GM12878 (cell line): ENCODE measurements around the gene ZNF225. TPM values are rescaled to one million over a fixed set of nuclear protein-coding genes. Genes with fewer than 3 reads are reported as not detected.

Source experiments
- ATAC-seq: fragments of 200-7000 bp; cut with Tn5 transposase; 3 replicates; pipeline ENCODE4 v1.9.1; 2020; ENCODE audit warnings: mild to moderate bottlenecking, moderate library complexity
- BruUV-seq: library from RNA; stranded (reverse); fragments of 400-500 nt; replicated peaks from 2 replicates; lab custom pipeline; 2021; lab: Mats Ljungman, UMichigan
- CTCF ChIA-PET: fragments of 300-600 bp; sonication (Branson Sonifier 250); formaldehyde crosslinking; extraction: SDS; loops from one replicate; lab custom pipeline; 2021; ENCODE audit warnings: inconsistent platforms; lab: Yijun Ruan, JAX
- POLR2A ChIA-PET: fragments of 350-600 bp; formaldehyde crosslinking; extraction: SDS; loops from one replicate; lab custom pipeline; 2021; ENCODE audit warnings: inconsistent platforms; lab: Charles Lee
- RAD21 ChIA-PET: fragments of 300-600 bp; sonication (Branson Sonifier 250); formaldehyde crosslinking; loops from one replicate; lab custom pipeline; 2023; ENCODE audit warnings: antibody characterized with exemption; ENCODE audit not compliant: unreplicated experiment; lab: Charles Lee
- SMC1A ChIA-PET: fragments of 300-600 bp; sonication (Branson Sonifier 250); formaldehyde crosslinking; loops from one replicate; lab custom pipeline; 2023; ENCODE audit not compliant: unreplicated experiment, uncharacterized antibody; lab: Charles Lee
- DNase-seq: peaks from one replicate; pipeline ENCODE4 v3.0.0-alpha.2; 2011; ENCODE audit warnings: low read depth, low spot score
- FAIRE-seq: peaks from 3 replicates; lab custom pipeline; 2011; peaks lifted over from hg19 to GRCh38; lab: Jason Lieb, UNC
- H2AFZ ChIP-seq: 2 replicates; pipeline ENCODE4 v1.6.0; 2011; ENCODE audit warnings: low read depth, low read length, control low read depth; ENCODE audit not compliant: control insufficient read depth
- H3K27ac ChIP-seq: 2 replicates; pipeline ENCODE4 v1.5.1; 2011; ENCODE audit warnings: control low read depth; ENCODE audit not compliant: control insufficient read depth, insufficient read depth
- H3K27me3 ChIP-seq, 2 experiments: replicated peaks in 1 of 2; 2 replicates each; pipeline versions ENCODE4 v1.6.0 to v1.6.1; 2011; ENCODE audit warnings: low read length in 1 of 2; ENCODE audit not compliant: control insufficient read depth in 2 of 2, insufficient read depth in 2 of 2
- H3K36me3 ChIP-seq, 2 experiments: 2 replicates each; pipeline ENCODE4 v1.5.1; 2011; ENCODE audit warnings: low read length in 1 of 2; ENCODE audit not compliant: control insufficient read depth in 2 of 2, insufficient read depth in 2 of 2
- H3K4me1 ChIP-seq: 2 replicates; pipeline ENCODE4 v1.6.1; 2011; ENCODE audit warnings: mild to moderate bottlenecking, low read length, moderate library complexity, mixed read lengths; ENCODE audit not compliant: control insufficient read depth, insufficient read depth
- H3K4me2 ChIP-seq: 2 replicates; pipeline ENCODE4 v1.6.0; 2011; ENCODE audit warnings: control low read depth; ENCODE audit not compliant: control insufficient read depth, insufficient read depth
- H3K4me3 ChIP-seq: fragments of 200-600 bp; sonication (generic); 2 replicates; pipeline ENCODE4 v1.5.1; 2016
- H3K79me2 ChIP-seq: 2 replicates; pipeline ENCODE4 v1.6.0; 2011; ENCODE audit warnings: low read length; ENCODE audit not compliant: control insufficient read depth, insufficient read depth
- H3K9ac ChIP-seq: 2 replicates; pipeline ENCODE4 v1.8.0; 2011; ENCODE audit warnings: low read length, control low read depth, mixed read lengths; ENCODE audit not compliant: control insufficient read depth, insufficient read depth
- H3K9me3 ChIP-seq: replicated peaks from 3 replicates; pipeline ENCODE4 v1.5.1; 2011; ENCODE audit warnings: mild to moderate bottlenecking, low read length; ENCODE audit not compliant: control insufficient read depth, insufficient read depth
- H4K20me1 ChIP-seq: 2 replicates; pipeline ENCODE4 v1.6.0; 2011; ENCODE audit not compliant: control insufficient read depth, insufficient read depth
- CHD1 ChIP-seq: IDR thresholded peaks from 2 replicates; pipeline ENCODE4 v1.6.1; 2012; ENCODE audit warnings: low read depth, low read length, improper control_type of control experiment
- CREM ChIP-seq: IDR thresholded peaks from 2 replicates; pipeline ENCODE4 v1.6.1; 2014; ENCODE audit warnings: antibody characterized with exemption, low read depth
- ETV6 ChIP-seq, 2 experiments: fragments of 450-650 bp in 1 of 2; IDR thresholded peaks in 1 of 2; conservative IDR thresholded peaks in 1 of 2; 2 replicates each; pipeline ENCODE4 v1.6.1; 2014; ENCODE audit warnings: antibody characterized with exemption in 1 of 2, borderline replicate concordance in 1 of 2, low read depth in 1 of 2, mild to moderate bottlenecking in 1 of 2, moderate library complexity in 1 of 2
- FOXM1 ChIP-seq: IDR thresholded peaks from 2 replicates; pipeline ENCODE4 v1.6.1; 2012; ENCODE audit warnings: low read depth, mild to moderate bottlenecking, inconsistent platforms, low read length, moderate library complexity
- GABPA ChIP-seq: IDR thresholded peaks from 2 replicates; pipeline ENCODE4 v1.6.1; 2014; ENCODE audit warnings: antibody characterized with exemption, low read depth, mild to moderate bottlenecking, inconsistent platforms
- JUNB ChIP-seq: IDR thresholded peaks from 2 replicates; pipeline ENCODE4 v1.6.1; 2016; ENCODE audit warnings: antibody characterized with exemption, mild to moderate bottlenecking
- MYC ChIP-seq: IDR thresholded peaks from 2 replicates; pipeline ENCODE4 v1.6.1; 2011; ENCODE audit warnings: mild to moderate bottlenecking, low read length, moderate library complexity, inconsistent platforms; ENCODE audit not compliant: insufficient read depth, insufficient replicate concordance, insufficient read length, severe bottlenecking
- TARDBP ChIP-seq: IDR thresholded peaks from 2 replicates; pipeline ENCODE4 v1.6.1; 2016; ENCODE audit warnings: borderline replicate concordance
- TCF12 ChIP-seq: IDR thresholded peaks from 2 replicates; pipeline ENCODE4 v1.6.1; 2011; ENCODE audit warnings: low read depth, mild to moderate bottlenecking, low read length
- WRNIP1 ChIP-seq: IDR thresholded peaks from 2 replicates; pipeline ENCODE4 v1.6.1; 2011; ENCODE audit warnings: low read depth, low read length, improper control_type of control experiment, borderline replicate concordance
- ZNF207 ChIP-seq: fragments of 450-650 bp; IDR thresholded peaks from 2 replicates; pipeline ENCODE4 v1.6.1; 2014; ENCODE audit warnings: antibody characterized with exemption, mild to moderate bottlenecking, borderline replicate concordance
- ZNF622 ChIP-seq: fragments of 450-650 bp; IDR thresholded peaks from 2 replicates; pipeline ENCODE4 v1.6.1; 2017; ENCODE audit warnings: mild to moderate bottlenecking, inconsistent platforms
- in situ Hi-C: fragments of 300-500 bp; cut with MboI; formaldehyde crosslinking; loops from 9 replicates; pipeline ENCODE4 v1.14.3; 2018; ENCODE audit warnings: mixed read lengths
- intact Hi-C: fragments of 100-400 bp; cut with micrococcal nuclease; formaldehyde crosslinking; loops from one replicate; pipeline ENCODE4 v1.14.2; 2022; ENCODE audit not compliant: unreplicated experiment
- polyA plus RNA-seq, 11 experiments: library from polyadenylated mRNA; depleted of rRNA in 4 of 11; unstranded in 6 of 11; stranded (reverse) in 5 of 11; fragments of >200 nt; fragmentation: Nextera tagmentation in 4 of 11; fragmentation: Illumina TruSeq in 1 of 11; extraction: Ambion mirVana in 4 of 11; extraction: Trizol in 1 of 11; gene quantifications; 1 replicate in 1 of 11; 2 replicates in 10 of 11; pipeline versions ENCODE4 v1.2.1 to v1.2.3, GENCODE V29; 2011 to 2016; ENCODE audit warnings: inconsistent platforms in 2 of 11, missing spikeins in 2 of 11, low read depth in 1 of 11
- total RNA-seq, 4 experiments: library from RNA; depleted of rRNA in 3 of 4; stranded (reverse); fragments of >200 nt in 3 of 4; fragmentation: Illumina TruSeq in 1 of 4; extraction: Trizol in 1 of 4; gene quantifications; 2 replicates each; pipeline versions ENCODE4 v1.2.1 to v1.2.3, GENCODE V29; 2013 to 2021
- TF ChIP-seq, protein P1 (sequence below): IDR thresholded peaks from 2 replicates; pipeline ENCODE4 v1.6.1; 2012; ENCODE audit warnings: low read depth, low read length, improper control_type of control experiment
- TF ChIP-seq, protein P2 (sequence below): fragments of 450-650 bp; IDR thresholded peaks from 2 replicates; pipeline ENCODE4 v1.6.1; 2017; ENCODE audit warnings: borderline replicate concordance

Gene ZNF225
- total and polyA plus RNA-seq, 10 of the 15 experiments (the other 5 are each of a cell fraction or from before 2014, with no cell fraction given) = 1.3 to 4.4 (median 2.6) TPM

DNA sequence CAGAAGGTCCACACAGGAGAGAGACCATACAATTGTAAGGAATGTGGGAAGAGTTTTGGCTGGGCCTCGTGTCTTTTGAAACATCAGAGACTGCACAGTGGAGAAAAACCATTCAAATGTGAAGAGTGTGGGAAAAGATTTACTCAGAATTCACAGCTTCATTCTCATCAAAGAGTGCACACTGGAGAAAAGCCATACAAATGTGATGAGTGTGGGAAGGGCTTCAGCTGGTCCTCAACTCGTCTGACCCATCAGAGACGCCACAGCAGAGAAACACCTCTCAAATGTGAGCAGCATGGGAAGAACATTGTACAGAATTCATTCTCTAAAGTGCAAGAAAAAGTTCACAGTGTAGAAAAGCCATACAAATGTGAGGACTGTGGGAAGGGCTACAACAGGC is 5.4 kb upstream of the ZNF225 start (continued):
- TF ChIP-seq, protein P1, sequence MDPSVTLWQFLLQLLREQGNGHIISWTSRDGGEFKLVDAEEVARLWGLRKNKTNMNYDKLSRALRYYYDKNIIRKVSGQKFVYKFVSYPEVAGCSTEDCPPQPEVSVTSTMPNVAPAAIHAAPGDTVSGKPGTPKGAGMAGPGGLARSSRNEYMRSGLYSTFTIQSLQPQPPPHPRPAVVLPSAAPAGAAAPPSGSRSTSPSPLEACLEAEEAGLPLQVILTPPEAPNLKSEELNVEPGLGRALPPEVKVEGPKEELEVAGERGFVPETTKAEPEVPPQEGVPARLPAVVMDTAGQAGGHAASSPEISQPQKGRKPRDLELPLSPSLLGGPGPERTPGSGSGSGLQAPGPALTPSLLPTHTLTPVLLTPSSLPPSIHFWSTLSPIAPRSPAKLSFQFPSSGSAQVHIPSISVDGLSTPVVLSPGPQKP = no peak
- no peak for TF ChIP-seq MYC
- no peak for TF ChIP-seq TCF12

DNA sequence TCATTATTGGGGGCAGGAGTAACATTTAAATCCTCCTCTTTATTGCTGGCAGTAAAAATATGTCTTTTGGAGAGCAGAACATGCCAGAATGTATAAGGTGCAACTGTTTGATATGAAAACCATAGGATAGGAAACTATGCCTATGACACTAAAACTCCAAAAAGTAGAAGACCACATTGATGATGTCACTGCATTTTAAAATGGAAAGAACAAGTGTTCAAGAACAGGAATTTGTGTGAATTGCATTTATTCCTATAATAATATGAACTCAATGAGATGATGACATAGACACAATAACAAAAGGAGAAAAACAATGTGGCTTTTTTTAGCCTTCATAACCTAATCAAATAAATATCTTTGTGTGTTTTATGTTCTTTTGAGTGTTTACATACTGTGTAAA is 3.7 kb upstream of the ZNF225 start:
- CTCF ChIA-PET = no interaction called here
- intact Hi-C loops = no loop called here
- Histone ChIP-seq H3K79me2 (peaks cover 10% of the 10 kb centered on the region), H3K4me1 (no peaks in the 10 kb centered on the region)
- no peak for DNase-seq
- BruUV-seq = no TSS peak
- RAD21 ChIA-PET = no interaction called here
- TF ChIP-seq TARDBP = no peak
- TF ChIP-seq, protein P2, sequence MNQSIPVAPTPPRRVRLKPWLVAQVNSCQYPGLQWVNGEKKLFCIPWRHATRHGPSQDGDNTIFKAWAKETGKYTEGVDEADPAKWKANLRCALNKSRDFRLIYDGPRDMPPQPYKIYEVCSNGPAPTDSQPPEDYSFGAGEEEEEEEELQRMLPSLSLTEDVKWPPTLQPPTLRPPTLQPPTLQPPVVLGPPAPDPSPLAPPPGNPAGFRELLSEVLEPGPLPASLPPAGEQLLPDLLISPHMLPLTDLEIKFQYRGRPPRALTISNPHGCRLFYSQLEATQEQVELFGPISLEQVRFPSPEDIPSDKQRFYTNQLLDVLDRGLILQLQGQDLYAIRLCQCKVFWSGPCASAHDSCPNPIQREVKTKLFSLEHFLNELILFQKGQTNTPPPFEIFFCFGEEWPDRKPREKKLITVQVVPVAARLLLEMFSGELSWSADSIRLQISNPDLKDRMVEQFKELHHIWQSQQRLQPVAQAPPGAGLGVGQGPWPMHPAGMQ = no peak
- TF ChIP-seq CREM = no peak
- no peak for TF ChIP-seq CHD1
- no peak for TF ChIP-seq FOXM1
- TF ChIP-seq ZNF207 = no peak
- no peak for TF ChIP-seq JUNB
- TF ChIP-seq GABPA = no peak
- TF ChIP-seq WRNIP1 = no peak
- no peak for TF ChIP-seq ZNF622
- no peak for TF ChIP-seq ETV6 (conservative IDR thresholded peaks at IDR 0.05 in 1 of 2, IDR thresholded peaks at IDR 0.05 in 1 of 2; ENCODE audit: borderline replicate concordance in 1 of 2, low read depth in 1 of 2)
- TF ChIP-seq, all 136 proteins: peak for 0
- Histone ChIP-seq H3K27me3 (no peaks in the 10 kb centered on the region), H3K4me3 (no peak overlapping the region), H3K9me3 (peaks cover 25% of the 10 kb centered on the region), H2AFZ (no peak overlapping the region), H3K9ac (no peak overlapping the region), H3K36me3 (peaks cover 0 to 17% of the 10 kb centered on the region in 2 experiments), H4K20me1 (no peaks in the 10 kb centered on the region), H3K27ac (no peak overlapping the region), H3K4me2 (no peak overlapping the region)
- in situ Hi-C loops = no loop called here
- ChIA-PET SMC1A (no interaction called here), POLR2A (no interaction called here)
- FAIRE-seq = no peak
- ATAC-seq = no peak
